Measurements from ENCODE around the gene DAPP1. TPM values are rescaled to one million over a fixed set of nuclear protein-coding genes. Genes with fewer than 3 reads are reported as not detected.
A peak's percentile ranks its signal among the peaks of the same experiment; 100 is the strongest.

Gene DAPP1
- total and polyA plus RNA-seq, 10 of the 15 experiments (the other 5 are each of a cell fraction or from before 2014, with no cell fraction given), result 46.5 to 147 (median 74.2) TPM

DNA sequence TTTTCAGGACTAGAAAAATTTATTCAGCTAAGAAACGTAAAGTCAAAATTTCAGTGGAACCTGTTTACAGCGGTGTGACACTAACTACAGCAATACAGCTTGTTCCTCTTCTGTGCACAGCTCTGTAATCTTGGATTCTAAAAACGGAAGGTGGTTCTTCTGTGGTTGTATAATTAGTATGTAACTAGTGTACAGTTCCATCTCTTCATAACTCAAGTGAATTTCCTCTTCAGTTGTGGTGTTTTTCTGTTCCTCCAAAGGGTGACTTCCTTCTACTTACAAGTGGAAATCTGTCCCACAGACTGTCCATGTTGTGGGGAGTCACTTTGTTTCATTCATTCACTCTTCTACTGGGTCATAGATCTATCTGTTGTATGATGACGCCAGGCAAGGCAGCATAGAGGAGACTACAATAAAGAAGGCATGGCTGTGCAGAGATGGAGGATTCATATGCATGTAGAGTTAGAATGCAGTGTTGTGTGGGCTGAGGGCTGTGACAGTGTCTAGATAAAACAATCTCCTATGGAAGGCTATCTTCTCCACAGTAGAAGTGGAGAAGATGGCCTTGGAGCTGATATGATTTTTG, 5.4 kb downstream of the DAPP1 start (continued):
- TF ChIP-seq, protein P1, sequence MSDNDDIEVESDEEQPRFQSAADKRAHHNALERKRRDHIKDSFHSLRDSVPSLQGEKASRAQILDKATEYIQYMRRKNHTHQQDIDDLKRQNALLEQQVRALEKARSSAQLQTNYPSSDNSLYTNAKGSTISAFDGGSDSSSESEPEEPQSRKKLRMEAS (IDR thresholded peaks at IDR 0.05; ENCODE audit: low read depth, low read length), result no peak
- peak; percentile 66 for TF ChIP-seq EED (IDR thresholded peaks at IDR 0.05; ENCODE audit: low read depth)
- peak; percentile 80 for TF ChIP-seq MTA2 (IDR thresholded peaks at IDR 0.05; ENCODE audit: low read depth)
- TF ChIP-seq, protein P2, sequence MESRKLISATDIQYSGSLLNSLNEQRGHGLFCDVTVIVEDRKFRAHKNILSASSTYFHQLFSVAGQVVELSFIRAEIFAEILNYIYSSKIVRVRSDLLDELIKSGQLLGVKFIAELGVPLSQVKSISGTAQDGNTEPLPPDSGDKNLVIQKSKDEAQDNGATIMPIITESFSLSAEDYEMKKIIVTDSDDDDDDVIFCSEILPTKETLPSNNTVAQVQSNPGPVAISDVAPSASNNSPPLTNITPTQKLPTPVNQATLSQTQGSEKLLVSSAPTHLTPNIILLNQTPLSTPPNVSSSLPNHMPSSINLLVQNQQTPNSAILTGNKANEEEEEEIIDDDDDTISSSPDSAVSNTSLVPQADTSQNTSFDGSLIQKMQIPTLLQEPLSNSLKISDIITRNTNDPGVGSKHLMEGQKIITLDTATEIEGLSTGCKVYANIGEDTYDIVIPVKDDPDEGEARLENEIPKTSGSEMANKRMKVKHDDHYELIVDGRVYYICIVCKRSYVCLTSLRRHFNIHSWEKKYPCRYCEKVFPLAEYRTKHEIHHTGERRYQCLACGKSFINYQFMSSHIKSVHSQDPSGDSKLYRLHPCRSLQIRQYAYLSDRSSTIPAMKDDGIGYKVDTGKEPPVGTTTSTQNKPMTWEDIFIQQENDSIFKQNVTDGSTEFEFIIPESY (IDR thresholded peaks at IDR 0.05), result no peak
- TF ChIP-seq, protein P3, sequence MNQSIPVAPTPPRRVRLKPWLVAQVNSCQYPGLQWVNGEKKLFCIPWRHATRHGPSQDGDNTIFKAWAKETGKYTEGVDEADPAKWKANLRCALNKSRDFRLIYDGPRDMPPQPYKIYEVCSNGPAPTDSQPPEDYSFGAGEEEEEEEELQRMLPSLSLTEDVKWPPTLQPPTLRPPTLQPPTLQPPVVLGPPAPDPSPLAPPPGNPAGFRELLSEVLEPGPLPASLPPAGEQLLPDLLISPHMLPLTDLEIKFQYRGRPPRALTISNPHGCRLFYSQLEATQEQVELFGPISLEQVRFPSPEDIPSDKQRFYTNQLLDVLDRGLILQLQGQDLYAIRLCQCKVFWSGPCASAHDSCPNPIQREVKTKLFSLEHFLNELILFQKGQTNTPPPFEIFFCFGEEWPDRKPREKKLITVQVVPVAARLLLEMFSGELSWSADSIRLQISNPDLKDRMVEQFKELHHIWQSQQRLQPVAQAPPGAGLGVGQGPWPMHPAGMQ (IDR thresholded peaks at IDR 0.05; ENCODE audit: borderline replicate concordance), result no peak
- TF ChIP-seq RUNX3 (IDR thresholded peaks at IDR 0.05; ENCODE audit: low read length), result peak; percentile 90
- no peak for TF ChIP-seq RCOR1 (conservative IDR thresholded peaks at IDR 0.05; ENCODE audit: low read depth, low read length)
- TF ChIP-seq RAD51 (IDR thresholded peaks at IDR 0.05), result no peak
- TF ChIP-seq TAF1 (IDR thresholded peaks at IDR 0.05; ENCODE audit: borderline replicate concordance, low read depth, low read length), result no peak
- TF ChIP-seq, protein P4, sequence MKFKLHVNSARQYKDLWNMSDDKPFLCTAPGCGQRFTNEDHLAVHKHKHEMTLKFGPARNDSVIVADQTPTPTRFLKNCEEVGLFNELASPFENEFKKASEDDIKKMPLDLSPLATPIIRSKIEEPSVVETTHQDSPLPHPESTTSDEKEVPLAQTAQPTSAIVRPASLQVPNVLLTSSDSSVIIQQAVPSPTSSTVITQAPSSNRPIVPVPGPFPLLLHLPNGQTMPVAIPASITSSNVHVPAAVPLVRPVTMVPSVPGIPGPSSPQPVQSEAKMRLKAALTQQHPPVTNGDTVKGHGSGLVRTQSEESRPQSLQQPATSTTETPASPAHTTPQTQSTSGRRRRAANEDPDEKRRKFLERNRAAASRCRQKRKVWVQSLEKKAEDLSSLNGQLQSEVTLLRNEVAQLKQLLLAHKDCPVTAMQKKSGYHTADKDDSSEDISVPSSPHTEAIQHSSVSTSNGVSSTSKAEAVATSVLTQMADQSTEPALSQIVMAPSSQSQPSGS (IDR thresholded peaks at IDR 0.05; ENCODE audit: low read length), result peak; percentile 60; the same call in 1 of the 2 replicates
- no peak for TF ChIP-seq STAT3 (IDR thresholded peaks at IDR 0.05; ENCODE audit: low read depth, low read length)
- TF ChIP-seq, protein P5, sequence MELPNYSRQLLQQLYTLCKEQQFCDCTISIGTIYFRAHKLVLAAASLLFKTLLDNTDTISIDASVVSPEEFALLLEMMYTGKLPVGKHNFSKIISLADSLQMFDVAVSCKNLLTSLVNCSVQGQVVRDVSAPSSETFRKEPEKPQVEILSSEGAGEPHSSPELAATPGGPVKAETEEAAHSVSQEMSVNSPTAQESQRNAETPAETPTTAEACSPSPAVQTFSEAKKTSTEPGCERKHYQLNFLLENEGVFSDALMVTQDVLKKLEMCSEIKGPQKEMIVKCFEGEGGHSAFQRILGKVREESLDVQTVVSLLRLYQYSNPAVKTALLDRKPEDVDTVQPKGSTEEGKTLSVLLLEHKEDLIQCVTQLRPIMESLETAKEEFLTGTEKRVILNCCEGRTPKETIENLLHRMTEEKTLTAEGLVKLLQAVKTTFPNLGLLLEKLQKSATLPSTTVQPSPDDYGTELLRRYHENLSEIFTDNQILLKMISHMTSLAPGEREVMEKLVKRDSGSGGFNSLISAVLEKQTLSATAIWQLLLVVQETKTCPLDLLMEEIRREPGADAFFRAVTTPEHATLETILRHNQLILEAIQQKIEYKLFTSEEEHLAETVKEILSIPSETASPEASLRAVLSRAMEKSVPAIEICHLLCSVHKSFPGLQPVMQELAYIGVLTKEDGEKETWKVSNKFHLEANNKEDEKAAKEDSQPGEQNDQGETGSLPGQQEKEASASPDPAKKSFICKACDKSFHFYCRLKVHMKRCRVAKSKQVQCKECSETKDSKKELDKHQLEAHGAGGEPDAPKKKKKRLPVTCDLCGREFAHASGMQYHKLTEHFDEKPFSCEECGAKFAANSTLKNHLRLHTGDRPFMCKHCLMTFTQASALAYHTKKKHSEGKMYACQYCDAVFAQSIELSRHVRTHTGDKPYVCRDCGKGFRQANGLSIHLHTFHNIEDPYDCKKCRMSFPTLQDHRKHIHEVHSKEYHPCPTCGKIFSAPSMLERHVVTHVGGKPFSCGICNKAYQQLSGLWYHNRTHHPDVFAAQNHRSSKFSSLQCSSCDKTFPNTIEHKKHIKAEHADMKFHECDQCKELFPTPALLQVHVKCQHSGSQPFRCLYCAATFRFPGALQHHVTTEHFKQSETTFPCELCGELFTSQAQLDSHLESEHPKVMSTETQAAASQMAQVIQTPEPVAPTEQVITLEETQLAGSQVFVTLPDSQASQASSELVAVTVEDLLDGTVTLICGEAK (IDR thresholded peaks at IDR 0.05; ENCODE audit: borderline replicate concordance), result no peak
- TF ChIP-seq KDM1A (IDR thresholded peaks at IDR 0.05; ENCODE audit: borderline replicate concordance), result no peak
- TF ChIP-seq HDAC6 (IDR thresholded peaks at IDR 0.05; ENCODE audit: unreplicated experiment), result no peak
- no peak for TF ChIP-seq SMARCA5 (IDR thresholded peaks at IDR 0.05)
- no peak for TF ChIP-seq PAX5 (IDR thresholded peaks at IDR 0.05; ENCODE audit: borderline replicate concordance, low read depth, low read length)
- peak; percentile 36; the same call in 1 of the 2 replicates for TF ChIP-seq CREM (IDR thresholded peaks at IDR 0.05; ENCODE audit: low read depth)
- TF ChIP-seq, protein P6, sequence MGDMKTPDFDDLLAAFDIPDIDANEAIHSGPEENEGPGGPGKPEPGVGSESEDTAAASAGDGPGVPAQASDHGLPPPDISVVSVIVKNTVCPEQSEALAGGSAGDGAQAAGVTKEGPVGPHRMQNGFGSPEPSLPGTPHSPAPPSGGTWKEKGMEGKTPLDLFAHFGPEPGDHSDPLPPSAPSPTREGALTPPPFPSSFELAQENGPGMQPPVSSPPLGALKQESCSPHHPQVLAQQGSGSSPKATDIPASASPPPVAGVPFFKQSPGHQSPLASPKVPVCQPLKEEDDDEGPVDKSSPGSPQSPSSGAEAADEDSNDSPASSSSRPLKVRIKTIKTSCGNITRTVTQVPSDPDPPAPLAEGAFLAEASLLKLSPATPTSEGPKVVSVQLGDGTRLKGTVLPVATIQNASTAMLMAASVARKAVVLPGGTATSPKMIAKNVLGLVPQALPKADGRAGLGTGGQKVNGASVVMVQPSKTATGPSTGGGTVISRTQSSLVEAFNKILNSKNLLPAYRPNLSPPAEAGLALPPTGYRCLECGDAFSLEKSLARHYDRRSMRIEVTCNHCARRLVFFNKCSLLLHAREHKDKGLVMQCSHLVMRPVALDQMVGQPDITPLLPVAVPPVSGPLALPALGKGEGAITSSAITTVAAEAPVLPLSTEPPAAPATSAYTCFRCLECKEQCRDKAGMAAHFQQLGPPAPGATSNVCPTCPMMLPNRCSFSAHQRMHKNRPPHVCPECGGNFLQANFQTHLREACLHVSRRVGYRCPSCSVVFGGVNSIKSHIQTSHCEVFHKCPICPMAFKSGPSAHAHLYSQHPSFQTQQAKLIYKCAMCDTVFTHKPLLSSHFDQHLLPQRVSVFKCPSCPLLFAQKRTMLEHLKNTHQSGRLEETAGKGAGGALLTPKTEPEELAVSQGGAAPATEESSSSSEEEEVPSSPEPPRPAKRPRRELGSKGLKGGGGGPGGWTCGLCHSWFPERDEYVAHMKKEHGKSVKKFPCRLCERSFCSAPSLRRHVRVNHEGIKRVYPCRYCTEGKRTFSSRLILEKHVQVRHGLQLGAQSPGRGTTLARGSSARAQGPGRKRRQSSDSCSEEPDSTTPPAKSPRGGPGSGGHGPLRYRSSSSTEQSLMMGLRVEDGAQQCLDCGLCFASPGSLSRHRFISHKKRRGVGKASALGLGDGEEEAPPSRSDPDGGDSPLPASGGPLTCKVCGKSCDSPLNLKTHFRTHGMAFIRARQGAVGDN (IDR thresholded peaks at IDR 0.05), result no peak
